Subcutaneous abdominal adipose tissue (tissue), 5 donors: ENCODE data around the gene RPL36A.

Experiments used
- H3K27ac ChIP-seq: one replicate; pipeline ENCODE4 v1.7.0; 2013; ENCODE audit warnings: low read depth, mild to moderate bottlenecking, inconsistent platforms, low read length, moderate library complexity
- H3K27me3 ChIP-seq, 5 donors: one replicate each; pipeline ENCODE4 v1.7.0; 2013; ENCODE audit warnings: low read length in 5 of 5, inconsistent platforms in 1 of 5; ENCODE audit not compliant: control insufficient read depth in 5 of 5, insufficient read depth in 4 of 5
- H3K36me3 ChIP-seq, 5 donors: one replicate each; pipeline ENCODE4 v1.7.0; 2013; ENCODE audit warnings: low read length in 5 of 5; ENCODE audit not compliant: control insufficient read depth in 5 of 5, insufficient read depth in 5 of 5
- H3K4me1 ChIP-seq, 5 donors: one replicate each; pipeline ENCODE4 v1.7.0; 2013; ENCODE audit warnings: low read length in 5 of 5, mild to moderate bottlenecking in 3 of 5, moderate library complexity in 1 of 5; ENCODE audit not compliant: control insufficient read depth in 5 of 5, insufficient read depth in 5 of 5
- H3K4me3 ChIP-seq, 5 donors: one replicate each; pipeline ENCODE4 v1.7.0; 2013; ENCODE audit warnings: low read length in 5 of 5, low read depth in 1 of 5
- H3K9ac ChIP-seq, 5 donors: one replicate each; pipeline ENCODE4 v1.7.0; 2013; ENCODE audit warnings: low read length in 5 of 5, mild to moderate bottlenecking in 4 of 5, moderate library complexity in 3 of 5
- H3K9me3 ChIP-seq, 5 donors: one replicate each; pipeline ENCODE4 v1.7.0; 2013; ENCODE audit warnings: low read length in 5 of 5; ENCODE audit not compliant: control insufficient read depth in 5 of 5
- donor health status: healthy.
- donor health status: healthy.
- donor health status: healthy.
- donor health status: healthy.
- donor health status: healthy.

RPL36A gene

DNA sequence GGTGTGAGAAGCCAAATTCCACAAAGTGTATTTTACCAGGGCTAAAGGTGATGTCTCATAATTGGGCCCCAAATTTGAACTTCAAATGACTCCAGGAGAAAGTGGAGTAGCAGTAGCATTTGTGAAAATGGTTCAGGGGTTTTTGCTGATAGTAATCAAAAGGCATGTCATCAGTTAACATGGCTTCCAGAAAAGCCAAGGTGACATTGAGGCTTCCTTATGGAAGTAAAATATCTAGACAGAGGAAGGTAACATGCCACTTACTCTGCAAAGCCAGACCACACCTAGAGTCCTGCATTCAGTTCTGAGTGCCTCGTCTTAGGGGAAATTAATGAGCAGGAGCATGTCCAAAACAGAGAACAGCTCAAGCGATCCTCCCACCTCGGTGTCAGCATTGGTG is 2.2 kb upstream of the RPL36A start:
- Histone ChIP-seq H3K27ac (no peak overlapping the region), H3K4me1 (peaks cover 0 to 14% (median 10%) of the 10 kb centered on the region in 5 donors), H3K36me3 (peaks cover 0 to 7% (median 4%) of the 10 kb centered on the region in 5 donors), H3K9ac (no peak overlapping the region), H3K9me3 (peaks cover 0 to 2% (median 0%) of the 10 kb centered on the region in 5 donors), H3K4me3 (no peak overlapping the region), H3K27me3 (peaks cover 4 to 13% (median 5%) of the 10 kb centered on the region in 5 donors)

DNA sequence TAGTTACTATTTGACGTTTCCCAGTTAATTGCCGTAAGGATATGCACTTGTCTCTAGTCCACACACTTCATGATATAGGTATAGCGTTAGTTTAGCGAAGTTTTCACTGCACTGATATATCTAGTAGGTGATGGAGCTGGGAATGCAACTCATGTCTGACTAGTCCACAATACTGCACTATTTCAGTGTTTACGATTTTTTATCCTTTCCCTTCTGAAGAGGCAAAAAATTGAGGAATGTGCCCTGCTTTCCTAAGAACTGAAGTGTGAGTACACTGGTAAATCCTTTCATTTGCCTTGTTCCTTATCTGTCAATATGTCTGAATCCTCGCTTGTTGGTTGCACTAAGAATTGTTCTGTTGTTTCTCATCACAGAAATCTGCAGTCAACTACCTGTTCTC is 1.0 kb downstream of the RPL36A start:
- H3K27ac ChIP-seq: peak overlapping the region; percentile 52
- H3K4me3 ChIP-seq: peak overlapping the region in 4 of 5 donors; percentile 70 to 89 (median 72)
- H3K27me3 ChIP-seq: peaks cover 4 to 7% (median 5%) of the 10 kb centered on the region in 5 donors
- H3K9ac ChIP-seq: peak overlapping the region in 3 of 5 donors; percentile 58 to 83 (median 81)
- H3K4me1 ChIP-seq: peaks cover 0 to 14% (median 10%) of the 10 kb centered on the region in 5 donors
- H3K9me3 ChIP-seq: peaks cover 0 to 2% (median 0%) of the 10 kb centered on the region in 5 donors
- H3K36me3 ChIP-seq: peaks cover 0 to 12% (median 5%) of the 10 kb centered on the region in 5 donors

DNA sequence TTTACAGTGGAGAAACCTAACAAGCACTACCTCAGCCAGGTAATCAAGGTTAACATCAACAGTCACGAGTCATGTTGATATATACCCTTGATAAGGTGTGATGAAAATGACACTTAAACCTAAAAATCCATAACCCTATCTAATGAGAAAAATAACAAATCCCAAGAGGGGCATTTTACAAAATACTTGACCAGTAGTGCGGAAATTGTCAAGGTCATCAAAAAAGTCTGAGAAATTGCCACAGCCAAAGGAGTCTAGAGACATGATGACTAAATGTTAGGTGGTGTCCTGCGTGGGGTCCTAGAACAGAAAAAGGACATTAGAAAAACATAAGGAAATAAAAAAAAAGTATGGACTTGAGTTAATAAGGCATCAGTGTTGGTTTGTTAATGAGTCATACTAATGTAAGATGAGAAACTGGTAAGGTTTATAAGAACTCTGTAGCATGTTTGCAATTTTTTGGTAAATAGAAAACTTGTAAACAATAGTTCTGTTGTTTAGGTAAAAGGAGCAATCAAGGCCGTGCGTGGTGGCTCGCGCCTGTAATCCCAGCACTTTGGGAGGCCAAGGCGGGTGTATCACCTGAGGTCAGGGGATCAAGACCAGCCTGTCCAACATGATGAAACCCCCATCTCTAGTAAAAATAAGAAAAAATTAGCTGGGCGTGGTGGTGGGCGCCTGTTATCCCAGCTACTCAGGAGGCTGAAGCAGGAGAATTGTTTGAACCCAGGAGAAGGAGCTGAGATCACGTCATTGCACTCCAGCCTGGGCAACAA is 2.9 kb downstream of the RPL36A start:
- no peak overlapping the region for H3K9ac ChIP-seq
- H3K9me3 ChIP-seq: peaks cover 0 to 2% (median 0%) of the 10 kb centered on the region in 5 donors
- H3K27me3 ChIP-seq: peaks cover 0 to 5% (median 3%) of the 10 kb centered on the region in 5 donors
- H3K36me3 ChIP-seq: peaks cover 0 to 16% (median 12%) of the 10 kb centered on the region in 5 donors
- no peak overlapping the region for H3K27ac ChIP-seq
- peaks cover 0 to 14% (median 10%) of the 10 kb centered on the region in 5 donors for H3K4me1 ChIP-seq
- H3K4me3 ChIP-seq: no peak overlapping the region

DNA sequence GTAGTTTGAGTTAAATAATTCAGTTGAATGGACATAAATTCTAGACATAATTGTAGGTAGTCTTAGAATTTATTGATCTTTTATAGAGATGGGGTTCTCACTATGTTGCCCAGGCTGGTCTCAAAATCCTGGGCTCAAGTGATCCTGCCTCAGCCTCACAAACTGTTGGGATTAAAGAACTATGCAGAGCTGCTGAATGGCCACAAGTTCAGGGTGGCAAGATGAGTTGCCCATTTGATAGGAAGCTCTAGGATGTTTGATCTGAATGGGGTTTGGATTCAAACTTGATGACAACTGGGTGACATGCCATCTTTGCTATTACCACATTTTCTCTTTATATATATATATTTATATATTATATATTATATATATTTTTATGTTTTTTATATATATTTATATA is 3.6 kb downstream of the RPL36A start:
- no peak overlapping the region for H3K27ac ChIP-seq
- H3K9ac ChIP-seq: no peak overlapping the region
- H3K27me3 ChIP-seq: peaks cover 0 to 5% (median 3%) of the 10 kb centered on the region in 5 donors
- peaks cover 0 to 16% (median 12%) of the 10 kb centered on the region in 5 donors for H3K36me3 ChIP-seq
- no peak overlapping the region for H3K4me3 ChIP-seq
- peaks cover 0 to 14% (median 10%) of the 10 kb centered on the region in 5 donors for H3K4me1 ChIP-seq
- peaks cover 0 to 2% (median 0%) of the 10 kb centered on the region in 5 donors for H3K9me3 ChIP-seq

DNA sequence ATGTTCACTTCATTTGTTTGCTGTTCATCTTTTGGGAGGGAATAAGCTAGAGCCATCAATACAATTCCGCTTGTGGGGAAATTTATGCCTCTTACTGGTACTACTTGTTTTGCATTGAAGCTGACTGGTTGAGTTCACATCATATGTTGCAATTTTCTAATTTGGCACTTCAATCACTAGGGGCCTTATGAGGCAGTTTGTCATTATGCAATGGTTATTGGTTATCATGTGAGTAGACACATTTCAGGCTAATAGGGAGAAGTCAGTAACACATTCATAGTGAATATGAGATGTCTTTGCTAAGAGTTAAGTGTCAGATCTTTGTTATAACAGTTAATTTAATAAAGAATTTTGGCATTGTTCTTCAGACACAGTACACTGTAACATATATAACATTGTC is 5.0 kb downstream of the RPL36A start:
- no peak overlapping the region for H3K9ac ChIP-seq
- H3K4me1 ChIP-seq: peaks cover 0 to 11% (median 5%) of the 10 kb centered on the region in 5 donors
- H3K36me3 ChIP-seq: peaks cover 0 to 19% (median 12%) of the 10 kb centered on the region in 5 donors
- no peak overlapping the region for H3K4me3 ChIP-seq
- H3K27me3 ChIP-seq: peaks cover 0 to 5% (median 3%) of the 10 kb centered on the region in 5 donors
- H3K27ac ChIP-seq: no peak overlapping the region
- peaks cover 0 to 2% (median 0%) of the 10 kb centered on the region in 5 donors for H3K9me3 ChIP-seq

DNA sequence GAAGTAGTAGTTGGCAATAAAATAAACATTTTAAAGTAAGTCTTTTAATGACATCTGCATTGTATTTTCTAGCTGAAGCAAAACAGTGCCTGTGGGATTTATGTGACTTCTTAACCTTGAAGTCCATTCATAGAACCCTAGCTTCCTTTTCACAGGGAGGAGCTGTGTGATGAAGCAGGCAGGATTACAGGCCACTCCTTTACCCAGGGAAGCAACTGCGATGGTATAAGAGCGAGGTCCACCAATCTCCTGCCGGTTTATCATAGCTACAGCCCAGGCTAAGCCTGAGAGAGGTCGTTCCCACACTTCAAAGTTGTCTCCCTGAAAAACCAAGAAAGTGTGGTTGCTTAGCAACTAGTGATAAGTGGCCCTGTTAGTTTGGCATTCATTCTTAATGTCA is 7.0 kb downstream of the RPL36A start:
- no peak overlapping the region for H3K9ac ChIP-seq
- H3K4me1 ChIP-seq: no peaks in the 10 kb centered on the region
- H3K27me3 ChIP-seq: peaks cover 0 to 7% (median 0%) of the 10 kb centered on the region in 5 donors
- H3K27ac ChIP-seq: no peak overlapping the region
- H3K4me3 ChIP-seq: no peak overlapping the region
- H3K9me3 ChIP-seq: no peaks in the 10 kb centered on the region
- peaks cover 0 to 28% (median 8%) of the 10 kb centered on the region in 5 donors for H3K36me3 ChIP-seq

DNA sequence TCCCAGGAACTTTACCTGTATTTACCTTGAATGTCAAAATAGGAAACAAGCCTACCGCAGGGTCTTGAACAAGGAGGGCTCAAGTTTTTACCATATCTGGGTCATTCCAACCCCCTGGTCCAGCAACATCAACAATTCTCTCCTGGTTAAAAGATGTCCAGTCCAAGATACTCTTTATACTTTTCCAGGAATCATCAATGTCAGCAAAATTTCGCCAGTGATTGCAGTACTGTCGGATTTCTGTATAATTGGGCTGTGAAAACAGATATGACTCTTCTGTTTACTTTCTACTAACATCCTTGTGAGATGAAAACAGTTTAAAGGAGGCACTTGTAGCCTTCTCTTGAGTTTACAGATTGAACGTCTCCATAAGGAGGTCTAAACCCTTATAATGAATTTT is 7.9 kb downstream of the RPL36A start:
- Histone ChIP-seq H3K9me3 (no peaks in the 10 kb centered on the region), H3K9ac (no peak overlapping the region), H3K4me1 (no peaks in the 10 kb centered on the region), H3K27ac (no peak overlapping the region), H3K4me3 (no peak overlapping the region), H3K36me3 (peaks cover 0 to 28% (median 4%) of the 10 kb centered on the region in 5 donors), H3K27me3 (peaks cover 0 to 7% (median 0%) of the 10 kb centered on the region in 5 donors)

DNA sequence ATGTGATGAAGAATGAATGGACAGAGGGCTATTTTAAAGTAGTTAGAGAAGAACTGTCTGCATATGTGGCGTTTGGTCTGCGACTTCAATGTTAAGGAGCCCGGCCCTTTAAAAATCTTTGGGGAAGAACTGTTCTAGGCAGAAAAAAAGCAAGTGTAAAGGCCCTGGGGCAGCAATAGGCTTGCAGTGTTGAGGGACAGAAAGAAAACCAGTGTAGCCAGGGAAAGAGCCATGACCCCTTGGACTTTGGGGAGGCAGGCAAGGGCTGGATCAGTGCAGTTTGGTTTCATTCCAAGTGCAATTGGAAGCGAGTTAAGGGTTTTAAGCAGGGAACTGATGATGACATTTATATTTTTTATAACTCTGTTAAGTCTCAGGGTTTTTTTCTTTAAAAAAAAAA is 9.0 kb downstream of the RPL36A start:
- Histone ChIP-seq H3K9me3 (no peaks in the 10 kb centered on the region), H3K36me3 (peaks cover 0 to 28% (median 4%) of the 10 kb centered on the region in 5 donors), H3K27me3 (peaks cover 0 to 7% (median 0%) of the 10 kb centered on the region in 5 donors), H3K27ac (no peak overlapping the region), H3K9ac (no peak overlapping the region), H3K4me1 (no peaks in the 10 kb centered on the region), H3K4me3 (no peak overlapping the region)

DNA sequence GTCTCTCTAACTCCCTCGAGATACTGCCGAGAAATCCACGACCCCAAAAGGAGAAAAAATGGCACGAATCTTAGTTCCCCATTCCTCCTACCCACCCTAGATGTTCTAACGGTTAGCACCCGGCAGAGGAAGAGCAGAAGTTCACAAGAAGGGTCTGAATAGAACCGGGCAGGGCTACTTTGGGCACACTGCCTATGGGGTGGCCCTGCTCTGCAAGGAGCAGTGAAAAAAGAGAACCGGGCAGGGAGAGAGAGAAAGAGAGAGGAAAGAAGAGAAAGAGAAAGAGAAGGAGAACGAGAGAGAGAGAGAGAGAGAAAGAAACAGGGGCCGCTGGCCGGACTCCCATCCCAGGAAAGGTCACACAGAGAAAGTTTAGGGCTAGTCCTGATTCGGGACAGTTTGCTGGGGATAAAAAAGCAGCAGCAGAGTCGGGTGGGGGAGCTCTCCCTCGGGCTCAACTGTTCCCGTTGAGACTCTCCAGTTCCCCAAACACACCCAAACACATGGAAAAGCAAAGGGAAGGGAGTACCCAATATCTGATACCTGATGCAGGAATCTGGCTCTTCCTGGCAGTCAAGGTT is 16.4 kb downstream of the RPL36A start:
- Histone ChIP-seq H3K4me3 (peak overlapping the region; percentile 74 to 95 (median 82)), H3K9me3 (peaks cover 0 to 3% (median 0%) of the 10 kb centered on the region in 5 donors), H3K27ac (peak overlapping the region; percentile 93), H3K27me3 (peaks cover 0 to 5% (median 0%) of the 10 kb centered on the region in 5 donors), H3K4me1 (peaks cover 3 to 29% (median 18%) of the 10 kb centered on the region in 5 donors), H3K9ac (peak overlapping the region; percentile 72 to 86 (median 77)), H3K36me3 (peaks cover 0 to 5% (median 4%) of the 10 kb centered on the region in 5 donors)
